Measurements from ENCODE around the gene CSE1L.
"Not testable (repeated sequence)": the region's sequence is repeated elsewhere in the genome, so short reads cannot be mapped to it uniquely, and the experiment has no call there.

Gene CSE1L

GRCh38 chr20:49078310-49078709 is 32.2 kb downstream of the CSE1L start:
- TF ChIP-seq, protein P1, sequence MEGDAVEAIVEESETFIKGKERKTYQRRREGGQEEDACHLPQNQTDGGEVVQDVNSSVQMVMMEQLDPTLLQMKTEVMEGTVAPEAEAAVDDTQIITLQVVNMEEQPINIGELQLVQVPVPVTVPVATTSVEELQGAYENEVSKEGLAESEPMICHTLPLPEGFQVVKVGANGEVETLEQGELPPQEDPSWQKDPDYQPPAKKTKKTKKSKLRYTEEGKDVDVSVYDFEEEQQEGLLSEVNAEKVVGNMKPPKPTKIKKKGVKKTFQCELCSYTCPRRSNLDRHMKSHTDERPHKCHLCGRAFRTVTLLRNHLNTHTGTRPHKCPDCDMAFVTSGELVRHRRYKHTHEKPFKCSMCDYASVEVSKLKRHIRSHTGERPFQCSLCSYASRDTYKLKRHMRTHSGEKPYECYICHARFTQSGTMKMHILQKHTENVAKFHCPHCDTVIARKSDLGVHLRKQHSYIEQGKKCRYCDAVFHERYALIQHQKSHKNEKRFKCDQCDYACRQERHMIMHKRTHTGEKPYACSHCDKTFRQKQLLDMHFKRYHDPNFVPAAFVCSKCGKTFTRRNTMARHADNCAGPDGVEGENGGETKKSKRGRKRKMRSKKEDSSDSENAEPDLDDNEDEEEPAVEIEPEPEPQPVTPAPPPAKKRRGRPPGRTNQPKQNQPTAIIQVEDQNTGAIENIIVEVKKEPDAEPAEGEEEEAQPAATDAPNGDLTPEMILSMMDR (IDR thresholded peaks at IDR 0.05), result no peak
- Histone ChIP-seq H3K4me3 (ENCODE audit: low read depth in 1 of 2, low read length in 1 of 2) (no peak overlapping the region), H3K9me3 (no peaks in the 10 kb centered on the region), H3K4me1 (ENCODE audit: control insufficient read depth in 1 of 2, insufficient read depth in 1 of 2, low read depth in 1 of 2, low read length in 1 of 2) (no peaks in the 10 kb centered on the region), H3K36me3 (peaks cover 91% of the 10 kb centered on the region), H3K27ac (no peak overlapping the region), H3K27me3 (no peaks in the 10 kb centered on the region)

- H3K27me3 ChIP-seq; H3K4me1 ChIP-seq (ENCODE audit: control insufficient read depth in 1 of 2, insufficient read depth in 1 of 2, low read depth in 1 of 2, low read length in 1 of 2); H3K27ac ChIP-seq; H3K9me3 ChIP-seq; H3K4me3 ChIP-seq (ENCODE audit: low read depth in 1 of 2, low read length in 1 of 2): not testable (repeated sequence)
- peaks cover 86% of the 10 kb centered on the region for H3K36me3 ChIP-seq
Observed at GRCh38 chr20:49082295-49082694, 36.2 kb downstream of the CSE1L start.

- H3K36me3 ChIP-seq, result peaks cover 92% of the 10 kb centered on the region
- TF ChIP-seq, protein P1 (IDR thresholded peaks at IDR 0.05), result no peak
- H3K4me1 ChIP-seq (ENCODE audit: control insufficient read depth in 1 of 2, insufficient read depth in 1 of 2, low read depth in 1 of 2, low read length in 1 of 2), result no peaks in the 10 kb centered on the region
- no peaks in the 10 kb centered on the region for H3K27me3 ChIP-seq
- no peak overlapping the region for H3K27ac ChIP-seq
- H3K4me3 ChIP-seq (ENCODE audit: low read depth in 1 of 2, low read length in 1 of 2), result no peak overlapping the region
- H3K9me3 ChIP-seq, result no peaks in the 10 kb centered on the region
Observed at GRCh38 chr20:49091104-49091503, 45.0 kb downstream of the CSE1L start.

GRCh38 chr20:49091762-49092161 is 45.6 kb downstream of the CSE1L start:
- no peaks in the 10 kb centered on the region for H3K4me1 ChIP-seq (ENCODE audit: control insufficient read depth in 1 of 2, insufficient read depth in 1 of 2, low read depth in 1 of 2, low read length in 1 of 2)
- H3K27ac ChIP-seq, result no peak overlapping the region
- H3K4me3 ChIP-seq (ENCODE audit: low read depth in 1 of 2, low read length in 1 of 2), result no peak overlapping the region
- H3K36me3 ChIP-seq, result peaks cover 93% of the 10 kb centered on the region
- no peaks in the 10 kb centered on the region for H3K9me3 ChIP-seq
- H3K27me3 ChIP-seq, result no peaks in the 10 kb centered on the region
- TF ChIP-seq, protein P1 (IDR thresholded peaks at IDR 0.05), result no peak

GRCh38 chr20:49096203-49096730 is 50.2 kb downstream of the CSE1L start:
- no peaks in the 10 kb centered on the region for H3K27me3 ChIP-seq
- TF ChIP-seq, protein P1 (IDR thresholded peaks at IDR 0.05), result no peak
- H3K9me3 ChIP-seq, result no peaks in the 10 kb centered on the region
- H3K4me1 ChIP-seq (ENCODE audit: control insufficient read depth in 1 of 2, insufficient read depth in 1 of 2, low read depth in 1 of 2, low read length in 1 of 2), result no peaks in the 10 kb centered on the region
- H3K36me3 ChIP-seq, result peaks cover 68% of the 10 kb centered on the region
- no peak overlapping the region for H3K27ac ChIP-seq
- H3K4me3 ChIP-seq (ENCODE audit: low read depth in 1 of 2, low read length in 1 of 2), result no peak overlapping the region

- no peaks in the 10 kb centered on the region for H3K4me1 ChIP-seq (ENCODE audit: control insufficient read depth in 1 of 2, insufficient read depth in 1 of 2, low read depth in 1 of 2, low read length in 1 of 2)
- H3K9me3 ChIP-seq, result no peaks in the 10 kb centered on the region
- H3K27ac ChIP-seq, result no peak overlapping the region
- TF ChIP-seq, protein P1 (IDR thresholded peaks at IDR 0.05), result no peak
- H3K36me3 ChIP-seq, result peaks cover 67% of the 10 kb centered on the region
- no peaks in the 10 kb centered on the region for H3K27me3 ChIP-seq
- no peak overlapping the region for H3K4me3 ChIP-seq (ENCODE audit: low read depth in 1 of 2, low read length in 1 of 2)
Observed at GRCh38 chr20:49097159-49097558, 51.0 kb downstream of the CSE1L start.

All from neutrophil (primary cell).